ENCODE measurements around the gene NSD2. TPM values are rescaled to one million over a fixed set of nuclear protein-coding genes. Genes with fewer than 3 reads are reported as not detected.
A peak's percentile ranks its signal among the peaks of the same experiment; 100 is the strongest.

The NSD2 gene
- total RNA-seq, 1 experiment from 2014 or later, result 109 TPM

DNA sequence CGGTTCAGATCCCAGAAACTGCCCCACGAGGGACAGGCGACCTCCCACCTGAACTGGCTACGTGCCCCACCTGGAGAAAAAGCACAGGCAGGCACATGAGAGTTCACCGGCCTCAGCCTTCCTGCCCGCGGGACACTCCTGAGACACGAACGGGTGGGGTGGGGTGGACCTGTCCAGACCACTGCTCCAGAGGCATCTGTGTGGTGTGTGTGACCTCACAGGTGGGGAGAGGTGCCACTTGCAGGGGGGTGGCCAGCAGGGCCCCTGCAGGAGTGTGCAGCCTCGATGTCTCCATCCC lies 119.1 kb downstream of the NSD2 start:
- no TSS peak for BruUV-seq (replicated peaks)
- intact Hi-C loops (cut with micrococcal nuclease), result no loop called here
- CTCF ChIA-PET, result no interaction called here
- no peak for TF ChIP-seq CTCF (IDR thresholded peaks at IDR 0.05; ENCODE audit: unreplicated experiment)
- no peak for DNase-seq (ENCODE audit: unreplicated experiment)
- H3K27me3 Mint-ChIP-seq (ENCODE audit: insufficient read depth, unreplicated experiment), result no peaks in the 10 kb centered on the region
- H3K9me3 Mint-ChIP-seq (ENCODE audit: unreplicated experiment), result no peaks in the 10 kb centered on the region
- H3K27ac Mint-ChIP-seq (ENCODE audit: low read depth, unreplicated experiment), result no peak overlapping the region
- POLR2A ChIA-PET, result no interaction called here
- peaks cover 45% of the 10 kb centered on the region for H3K36me3 Mint-ChIP-seq (ENCODE audit: insufficient read depth, unreplicated experiment)
- no peaks in the 10 kb centered on the region for H3K4me1 Mint-ChIP-seq (ENCODE audit: insufficient read depth, unreplicated experiment)
- no peak overlapping the region for H3K4me3 Mint-ChIP-seq (ENCODE audit: unreplicated experiment)

DNA sequence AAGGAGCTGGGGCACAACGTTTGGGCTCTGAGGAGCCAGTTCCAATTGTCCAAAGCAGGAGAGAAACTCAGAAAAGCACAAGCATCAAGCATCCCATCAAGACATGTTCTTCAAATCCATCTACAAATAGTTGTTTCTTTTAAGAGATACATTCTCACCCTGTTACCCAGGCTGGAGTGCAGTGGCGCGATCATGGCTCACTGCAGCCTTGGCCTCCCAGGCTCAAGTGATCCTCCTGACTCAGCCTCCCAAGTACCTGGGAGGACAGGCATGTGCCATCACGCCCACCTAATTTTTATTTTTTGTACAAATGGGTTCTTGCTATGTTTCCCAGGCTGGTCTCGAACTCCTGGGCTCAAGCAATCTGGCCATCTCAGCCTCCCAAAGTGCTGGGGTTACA lies 119.5 kb downstream of the NSD2 start:
- Mint-ChIP-seq H3K27me3 (ENCODE audit: insufficient read depth, unreplicated experiment) (no peaks in the 10 kb centered on the region), H3K27ac (ENCODE audit: low read depth, unreplicated experiment) (no peak overlapping the region), H3K9me3 (ENCODE audit: unreplicated experiment) (no peaks in the 10 kb centered on the region), H3K4me1 (ENCODE audit: insufficient read depth, unreplicated experiment) (no peaks in the 10 kb centered on the region), H3K36me3 (ENCODE audit: insufficient read depth, unreplicated experiment) (peaks cover 44% of the 10 kb centered on the region), H3K4me3 (ENCODE audit: unreplicated experiment) (no peak overlapping the region)
- no peak for DNase-seq (ENCODE audit: unreplicated experiment)
- intact Hi-C loops (cut with micrococcal nuclease), result no loop called here
- BruUV-seq (replicated peaks), result no TSS peak
- POLR2A ChIA-PET, result no interaction called here
- no peak for TF ChIP-seq CTCF (IDR thresholded peaks at IDR 0.05; ENCODE audit: unreplicated experiment)
- CTCF ChIA-PET, result no interaction called here

GRCh38 chr4:1991087-1991486 lies 119.9 kb downstream of the NSD2 start:
- no peak for DNase-seq (ENCODE audit: unreplicated experiment)
- Mint-ChIP-seq H3K9me3 (ENCODE audit: unreplicated experiment) (no peaks in the 10 kb centered on the region), H3K4me1 (ENCODE audit: insufficient read depth, unreplicated experiment) (no peaks in the 10 kb centered on the region), H3K27me3 (ENCODE audit: insufficient read depth, unreplicated experiment) (no peaks in the 10 kb centered on the region), H3K4me3 (ENCODE audit: unreplicated experiment) (no peak overlapping the region), H3K36me3 (ENCODE audit: insufficient read depth, unreplicated experiment) (peaks cover 44% of the 10 kb centered on the region), H3K27ac (ENCODE audit: low read depth, unreplicated experiment) (no peak overlapping the region)
- CTCF ChIA-PET, result no interaction called here
- TF ChIP-seq CTCF (IDR thresholded peaks at IDR 0.05; ENCODE audit: unreplicated experiment), result no peak
- POLR2A ChIA-PET, result no interaction called here
- no TSS peak for BruUV-seq (replicated peaks)
- intact Hi-C loops (cut with micrococcal nuclease), result no loop called here

GRCh38 chr4:1991596-1992434 lies 120.6 kb downstream of the NSD2 start:
- no peak for TF ChIP-seq CTCF (IDR thresholded peaks at IDR 0.05; ENCODE audit: unreplicated experiment)
- CTCF ChIA-PET, result no interaction called here
- no peak overlapping the region for H3K27ac Mint-ChIP-seq (ENCODE audit: low read depth, unreplicated experiment)
- H3K36me3 Mint-ChIP-seq (ENCODE audit: insufficient read depth, unreplicated experiment), result peaks cover 38% of the 10 kb centered on the region
- peak overlapping the region; percentile 31 for H3K4me3 Mint-ChIP-seq (ENCODE audit: unreplicated experiment)
- no peaks in the 10 kb centered on the region for H3K27me3 Mint-ChIP-seq (ENCODE audit: insufficient read depth, unreplicated experiment)
- H3K4me1 Mint-ChIP-seq (ENCODE audit: insufficient read depth, unreplicated experiment), result no peaks in the 10 kb centered on the region
- POLR2A ChIA-PET, result interaction anchor here (0.7 to 0.8 kb wide), 2 partner anchors 8 to 157 kb away, joined by 3 read pairs; no protein-coding TSS in a partner anchor
- intact Hi-C loops (cut with micrococcal nuclease), result no loop called here
- H3K9me3 Mint-ChIP-seq (ENCODE audit: unreplicated experiment), result no peaks in the 10 kb centered on the region
- no TSS peak for BruUV-seq (replicated peaks)
- DNase-seq (ENCODE audit: unreplicated experiment), result no peak
